ENCODE measurements around the gene RAD51B. TPM values are rescaled to one million over a fixed set of nuclear protein-coding genes. Genes with fewer than 3 reads are reported as not detected.

RAD51B gene
- polyA plus RNA-seq, 1 donor (not counting 4 experiments of a cell fraction or from before 2014, with no cell fraction given): 13.3 TPM

DNA sequence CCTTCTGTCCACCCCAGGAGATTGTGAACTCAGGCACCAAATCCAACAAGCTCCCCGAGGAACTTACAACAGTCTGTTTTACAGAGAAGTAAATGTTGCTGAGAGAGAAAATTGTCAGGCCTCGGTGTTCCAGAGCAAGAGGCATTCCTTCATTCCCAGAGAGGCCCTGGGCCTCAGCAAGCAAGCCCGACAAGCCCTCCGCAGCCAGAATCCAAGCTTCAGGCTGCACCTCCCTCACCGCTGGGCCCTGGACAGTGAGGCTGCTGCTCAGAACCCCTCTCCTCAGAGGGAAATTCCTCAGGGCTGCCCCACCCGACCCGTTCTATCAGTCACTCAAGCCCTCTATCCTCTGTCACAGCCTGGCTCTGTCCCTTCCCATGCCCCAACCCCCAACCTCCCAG lies 916.9 kb downstream of the RAD51B start:
- H3K36me3 ChIP-seq (ENCODE audit: control insufficient read depth in 2 of 2, extremely low read depth in 1 of 2, insufficient read depth in 2 of 2, low read length in 2 of 2): no peaks in the 10 kb centered on the region
- no peak overlapping the region for H3K4me2 ChIP-seq (ENCODE audit: control insufficient read depth, extremely low read depth, insufficient read depth, low read depth, low read length)
- dilution Hi-C loops (cut with MboI; ENCODE audit: extremely low pct_ligation_motif_present, low sequenced_read_pairs): no loop called here
- no peak overlapping the region for H3K27ac ChIP-seq (ENCODE audit: control insufficient read depth, insufficient read depth, low read length)
- TF ChIP-seq, protein P1, sequence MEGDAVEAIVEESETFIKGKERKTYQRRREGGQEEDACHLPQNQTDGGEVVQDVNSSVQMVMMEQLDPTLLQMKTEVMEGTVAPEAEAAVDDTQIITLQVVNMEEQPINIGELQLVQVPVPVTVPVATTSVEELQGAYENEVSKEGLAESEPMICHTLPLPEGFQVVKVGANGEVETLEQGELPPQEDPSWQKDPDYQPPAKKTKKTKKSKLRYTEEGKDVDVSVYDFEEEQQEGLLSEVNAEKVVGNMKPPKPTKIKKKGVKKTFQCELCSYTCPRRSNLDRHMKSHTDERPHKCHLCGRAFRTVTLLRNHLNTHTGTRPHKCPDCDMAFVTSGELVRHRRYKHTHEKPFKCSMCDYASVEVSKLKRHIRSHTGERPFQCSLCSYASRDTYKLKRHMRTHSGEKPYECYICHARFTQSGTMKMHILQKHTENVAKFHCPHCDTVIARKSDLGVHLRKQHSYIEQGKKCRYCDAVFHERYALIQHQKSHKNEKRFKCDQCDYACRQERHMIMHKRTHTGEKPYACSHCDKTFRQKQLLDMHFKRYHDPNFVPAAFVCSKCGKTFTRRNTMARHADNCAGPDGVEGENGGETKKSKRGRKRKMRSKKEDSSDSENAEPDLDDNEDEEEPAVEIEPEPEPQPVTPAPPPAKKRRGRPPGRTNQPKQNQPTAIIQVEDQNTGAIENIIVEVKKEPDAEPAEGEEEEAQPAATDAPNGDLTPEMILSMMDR (optimal IDR thresholded peaks at IDR 0.05 in 1 of 3, IDR thresholded peaks at IDR 0.05 in 1 of 3, conservative IDR thresholded peaks at IDR 0.05 in 1 of 3; ENCODE audit: extremely low read depth in 1 of 3, insufficient read depth in 2 of 3, low read length in 3 of 3): no peak
- no peak overlapping the region for H3K9ac ChIP-seq (ENCODE audit: control insufficient read depth, extremely low read depth, insufficient read depth, low read length)
- no peaks in the 10 kb centered on the region for H3K27me3 ChIP-seq (ENCODE audit: control insufficient read depth, extremely low read depth, insufficient read depth, low read length)
- no peaks in the 10 kb centered on the region for H4K20me1 ChIP-seq (ENCODE audit: control insufficient read depth, extremely low read depth, insufficient read depth, low read length)
- H3K4me1 ChIP-seq (ENCODE audit: control insufficient read depth, extremely low read depth, insufficient read depth, low read length): peaks cover 11% of the 10 kb centered on the region
- H3K79me2 ChIP-seq (ENCODE audit: control insufficient read depth, insufficient read depth, low read length): no peaks in the 10 kb centered on the region
- DNase-seq (ENCODE audit: low read depth, low spot score): no peak
- H3K9me3 ChIP-seq (ENCODE audit: control insufficient read depth, low read depth, low read length): peaks cover 2% of the 10 kb centered on the region
- H2AFZ ChIP-seq (ENCODE audit: control insufficient read depth, low read length): no peak overlapping the region
- FAIRE-seq: no peak
- no peaks in the 10 kb centered on the region for H3K9me1 ChIP-seq (ENCODE audit: control insufficient read depth, extremely low read depth, insufficient read depth, low read length)
- H3K4me3 ChIP-seq (ENCODE audit: control insufficient read depth in 2 of 3, extremely low read depth in 1 of 3, insufficient read depth in 2 of 3, low read depth in 1 of 3, low read length in 3 of 3): no peak overlapping the region

DNA sequence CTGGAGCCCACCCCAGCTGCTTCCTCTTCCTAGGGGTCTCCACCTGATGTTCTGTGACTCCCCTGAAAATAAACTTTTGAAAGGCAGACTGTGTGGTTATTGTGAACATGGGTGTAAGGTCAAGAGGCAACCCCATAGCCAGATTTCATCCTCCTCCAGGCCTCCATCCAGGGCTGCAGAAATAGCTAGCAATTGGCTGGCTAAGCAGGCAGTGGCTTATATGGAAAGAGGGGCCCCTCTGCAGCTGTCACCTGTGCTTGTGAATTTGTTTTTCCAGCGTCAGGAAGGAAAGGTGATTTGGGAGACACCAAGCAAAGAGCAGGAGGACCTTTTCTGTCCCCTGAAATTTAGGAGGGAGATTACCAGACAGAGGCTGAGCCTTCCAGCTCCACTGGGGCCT lies 917.5 kb downstream of the RAD51B start:
- TF ChIP-seq EZH2 (IDR thresholded peaks at IDR 0.05; ENCODE audit: low read length): no peak
- FAIRE-seq: no peak
- Histone ChIP-seq H3K9me3 (ENCODE audit: control insufficient read depth, low read depth, low read length) (peaks cover 2% of the 10 kb centered on the region), H3K79me2 (ENCODE audit: control insufficient read depth, insufficient read depth, low read length) (no peaks in the 10 kb centered on the region), H3K9me1 (ENCODE audit: control insufficient read depth, extremely low read depth, insufficient read depth, low read length) (no peaks in the 10 kb centered on the region), H3K4me3 (ENCODE audit: control insufficient read depth in 2 of 3, extremely low read depth in 1 of 3, insufficient read depth in 2 of 3, low read depth in 1 of 3, low read length in 3 of 3) (no peak overlapping the region), H4K20me1 (ENCODE audit: control insufficient read depth, extremely low read depth, insufficient read depth, low read length) (no peaks in the 10 kb centered on the region), H2AFZ (ENCODE audit: control insufficient read depth, low read length) (no peak overlapping the region), H3K27me3 (ENCODE audit: control insufficient read depth, extremely low read depth, insufficient read depth, low read length) (no peaks in the 10 kb centered on the region), H3K27ac (ENCODE audit: control insufficient read depth, insufficient read depth, low read length) (no peak overlapping the region), H3K9ac (ENCODE audit: control insufficient read depth, extremely low read depth, insufficient read depth, low read length) (no peak overlapping the region), H3K4me1 (ENCODE audit: control insufficient read depth, extremely low read depth, insufficient read depth, low read length) (peaks cover 11% of the 10 kb centered on the region), H3K4me2 (ENCODE audit: control insufficient read depth, extremely low read depth, insufficient read depth, low read depth, low read length) (no peak overlapping the region), H3K36me3 (ENCODE audit: control insufficient read depth in 2 of 2, extremely low read depth in 1 of 2, insufficient read depth in 2 of 2, low read length in 2 of 2) (no peaks in the 10 kb centered on the region)
- dilution Hi-C loops (cut with MboI; ENCODE audit: extremely low pct_ligation_motif_present, low sequenced_read_pairs): no loop called here
- no peak for DNase-seq (ENCODE audit: low read depth, low spot score)

DNA sequence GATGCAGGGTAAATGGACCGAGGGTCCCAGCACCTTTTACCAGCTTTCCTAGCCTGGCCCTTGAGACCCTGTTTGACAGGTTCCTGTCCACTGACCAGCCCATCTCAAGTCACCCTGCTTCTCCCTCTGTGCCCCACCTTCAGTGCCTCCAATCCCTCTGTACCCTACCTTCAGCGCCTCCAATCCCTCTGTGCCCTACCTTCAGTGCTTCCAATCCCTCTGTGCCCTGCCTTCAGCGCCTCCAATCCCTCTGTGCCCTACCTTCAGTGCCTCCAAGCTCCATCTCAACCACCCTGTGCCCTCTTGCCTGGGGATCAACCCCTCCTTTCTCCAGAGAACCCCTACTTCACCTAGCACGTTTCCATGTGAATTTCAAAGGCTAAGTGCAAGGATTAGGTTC lies 919.0 kb downstream of the RAD51B start:
- Histone ChIP-seq H3K4me2 (ENCODE audit: control insufficient read depth, extremely low read depth, insufficient read depth, low read depth, low read length) (no peak overlapping the region), H3K79me2 (ENCODE audit: control insufficient read depth, insufficient read depth, low read length) (no peaks in the 10 kb centered on the region), H3K9me1 (ENCODE audit: control insufficient read depth, extremely low read depth, insufficient read depth, low read length) (no peaks in the 10 kb centered on the region), H3K27me3 (ENCODE audit: control insufficient read depth, extremely low read depth, insufficient read depth, low read length) (no peaks in the 10 kb centered on the region), H3K9ac (ENCODE audit: control insufficient read depth, extremely low read depth, insufficient read depth, low read length) (no peak overlapping the region), H3K9me3 (ENCODE audit: control insufficient read depth, low read depth, low read length) (peaks cover 2% of the 10 kb centered on the region), H2AFZ (ENCODE audit: control insufficient read depth, low read length) (no peak overlapping the region), H3K4me3 (ENCODE audit: control insufficient read depth in 2 of 3, extremely low read depth in 1 of 3, insufficient read depth in 2 of 3, low read depth in 1 of 3, low read length in 3 of 3) (no peak overlapping the region), H3K27ac (ENCODE audit: control insufficient read depth, insufficient read depth, low read length) (no peak overlapping the region), H3K4me1 (ENCODE audit: control insufficient read depth, extremely low read depth, insufficient read depth, low read length) (peaks cover 6% of the 10 kb centered on the region), H3K36me3 (ENCODE audit: control insufficient read depth in 2 of 2, extremely low read depth in 1 of 2, insufficient read depth in 2 of 2, low read length in 2 of 2) (no peaks in the 10 kb centered on the region), H4K20me1 (ENCODE audit: control insufficient read depth, extremely low read depth, insufficient read depth, low read length) (no peaks in the 10 kb centered on the region)
- dilution Hi-C loops (cut with MboI; ENCODE audit: extremely low pct_ligation_motif_present, low sequenced_read_pairs): no loop called here
- TF ChIP-seq, protein P1 (optimal IDR thresholded peaks at IDR 0.05 in 1 of 3, IDR thresholded peaks at IDR 0.05 in 1 of 3, conservative IDR thresholded peaks at IDR 0.05 in 1 of 3; ENCODE audit: extremely low read depth in 1 of 3, insufficient read depth in 2 of 3, low read length in 3 of 3): no peak
- TF ChIP-seq EZH2 (IDR thresholded peaks at IDR 0.05; ENCODE audit: low read length): no peak
- FAIRE-seq (no peak), DNase-seq (ENCODE audit: low read depth, low spot score) (no peak)

Data from keratinocyte (primary cell).